Left colon (tissue), 2 donors: ENCODE data around the gene ZNF556. TPM values are rescaled to one million over a fixed set of nuclear protein-coding genes. Genes with fewer than 3 reads are reported as not detected.
"Not testable (repeated sequence)": the region's sequence is repeated elsewhere in the genome, so short reads cannot be mapped to it uniquely, and the experiment has no call there.

Experiments
- ATAC-seq: fragments of 200-7000 bp; cut with Tn5 transposase; one replicate; pipeline ENCODE4 v1.9.1; 2020; ENCODE audit warnings: mild to moderate bottlenecking, moderate library complexity
- DNase-seq, 2 donors: peaks; one replicate each; pipeline ENCODE4 v3.0.0-alpha.2; 2020
- intact Hi-C, 2 donors: fragments of 100-400 bp; cut with DNase I in 1 of 2; cut with micrococcal nuclease in 1 of 2; formaldehyde crosslinking; loops; one replicate each; pipeline versions ENCODE4 v1.11.2 to v1.14.0; 2022; cut with DNase I, micrococcal nuclease
- total RNA-seq, 2 donors: library from RNA; stranded (reverse); fragmentation: NEBNext Ultra II Directional; extraction: Animal tissue kit (Norgen Biotek cat#: 25700); gene quantifications; one replicate each; pipeline ENCODE4 v1.2.1, GENCODE V29; 2021
- donor health status: DM: no; HTN: no; CAD: no.
- donor health status: DM: yes; HTN: yes; CAD: no.

The ZNF556 gene
- total RNA-seq, 2 donors from 2014 or later = 0.12 TPM; not detected in 1

- intact Hi-C loops = no loop called here
- DNase-seq (no peak), ATAC-seq (no peak)
Measured at GRCh38 chr19:2850256-2850925, 16.7 kb upstream of the ZNF556 start.

DNA sequence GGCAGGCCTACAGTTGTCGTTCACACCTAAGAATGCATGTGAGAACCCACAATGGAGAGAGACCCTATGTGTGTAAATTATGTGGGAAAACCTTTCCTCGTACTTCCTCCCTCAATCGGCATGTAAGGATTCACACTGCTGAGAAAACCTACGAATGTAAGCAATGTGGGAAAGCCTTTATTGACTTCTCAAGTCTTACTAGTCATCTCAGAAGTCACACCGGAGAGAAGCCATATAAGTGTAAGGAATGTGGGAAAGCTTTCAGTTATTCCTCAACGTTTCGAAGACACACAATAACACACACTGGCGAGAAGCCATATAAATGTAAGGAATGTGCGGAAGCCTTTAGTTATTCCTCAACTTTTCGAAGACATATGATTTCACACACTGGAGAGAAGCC, 14.5 kb upstream of the ZNF556 start:
- intact Hi-C loops = no loop called here
- ATAC-seq = no peak
- DNase-seq = no peak

GRCh38 chr19:2853015-2853606, 14.0 kb upstream of the ZNF556 start:
- ATAC-seq (no peak), DNase-seq (no peak)
- intact Hi-C loops = no loop called here

GRCh38 chr19:2854849-2855248, 12.3 kb upstream of the ZNF556 start:
- DNase-seq (no peak), ATAC-seq (no peak)
- intact Hi-C loops = no loop called here

DNA sequence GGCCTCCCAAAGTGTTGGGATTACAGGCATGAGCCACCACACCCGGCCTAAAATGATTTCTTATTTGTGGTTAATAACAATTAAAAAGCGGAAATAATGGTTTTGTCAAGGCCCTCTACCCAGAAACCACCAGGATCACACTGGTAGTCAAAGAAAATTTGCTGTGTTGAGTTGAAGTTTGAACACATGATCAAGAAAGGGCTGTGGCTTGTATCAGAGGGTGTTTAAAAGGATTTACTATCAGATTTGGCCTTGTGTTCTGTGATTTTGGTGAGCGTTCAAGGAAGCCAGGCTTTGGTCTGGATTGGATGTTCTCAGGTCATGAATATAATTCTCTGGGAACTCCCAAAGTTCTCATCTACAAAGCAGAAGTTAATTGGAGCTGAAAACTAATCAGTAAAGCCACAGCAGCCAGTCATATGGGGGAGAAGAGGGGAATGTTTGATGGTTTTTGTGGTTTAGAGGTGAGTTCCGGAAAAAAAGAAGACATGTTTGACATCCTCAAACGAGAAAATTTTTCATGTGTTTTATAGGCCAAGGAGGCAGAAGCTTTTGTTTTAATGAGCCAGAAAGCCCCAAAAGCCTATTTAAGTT, 10.6 kb upstream of the ZNF556 start:
- intact Hi-C loops = no loop called here
- no peak for DNase-seq
- ATAC-seq = no peak

GRCh38 chr19:2858864-2859263, 8.3 kb upstream of the ZNF556 start:
- ATAC-seq (no peak), DNase-seq (no peak)
- intact Hi-C loops = no loop called here

- no peak for DNase-seq
- no peak for ATAC-seq
- intact Hi-C loops = no loop called here
Measured at GRCh38 chr19:2863816-2864215, 3.3 kb upstream of the ZNF556 start.

- intact Hi-C loops = no loop called here
- ATAC-seq (peak; percentile 68), DNase-seq (no peak)
Measured at GRCh38 chr19:2865334-2866100, 1.6 kb upstream of the ZNF556 start.

DNA sequence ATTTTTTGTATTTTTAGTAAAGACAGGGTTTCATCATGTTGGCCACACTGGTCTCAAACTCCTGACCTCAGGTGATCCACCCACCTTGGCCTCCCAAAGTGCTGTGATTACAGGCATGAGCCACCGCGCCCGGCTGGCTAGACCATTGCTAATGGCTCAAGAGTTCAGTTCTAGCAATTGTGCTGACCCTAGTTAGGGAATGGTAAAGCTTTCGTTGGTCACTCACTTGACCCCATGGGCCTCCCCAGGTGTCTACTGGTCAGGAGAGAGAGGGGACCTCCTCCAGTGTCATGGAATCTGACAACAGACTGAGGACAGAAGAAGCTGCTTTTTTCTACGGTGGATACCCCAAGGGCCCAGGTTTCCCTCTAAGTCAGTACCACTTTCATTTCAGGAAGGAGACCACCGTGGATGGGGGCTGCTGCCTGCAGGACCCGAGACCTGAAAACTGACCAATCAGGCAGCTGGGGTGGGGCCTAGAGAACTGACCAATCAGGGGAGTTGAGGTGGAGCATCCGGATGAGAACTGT, 575 bp upstream of the ZNF556 start:
- DNase-seq (no peak), ATAC-seq (no peak)
- intact Hi-C loops = no loop called here

DNA sequence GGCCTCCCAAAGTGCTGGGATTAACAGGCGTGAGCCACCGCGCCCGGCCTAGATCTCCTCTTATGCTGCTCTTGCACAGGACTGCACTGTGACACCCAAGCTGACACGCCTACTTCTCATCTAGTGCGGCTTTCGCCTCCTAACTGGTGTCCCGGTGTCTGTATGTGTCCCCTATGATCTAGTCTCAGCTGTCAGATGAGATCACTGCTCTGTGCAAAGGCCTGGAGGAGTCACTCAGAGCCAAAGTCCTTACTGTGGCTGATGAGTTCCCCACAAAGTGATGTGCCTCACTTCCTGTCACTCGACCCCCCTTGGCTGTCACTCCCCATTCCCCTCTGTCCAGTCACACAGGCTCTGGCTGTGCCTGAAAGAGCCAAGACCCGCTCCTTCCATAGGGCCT, 2.5 kb downstream of the ZNF556 start:
- ATAC-seq (no peak), DNase-seq (no peak)
- intact Hi-C loops = no loop called here

DNA sequence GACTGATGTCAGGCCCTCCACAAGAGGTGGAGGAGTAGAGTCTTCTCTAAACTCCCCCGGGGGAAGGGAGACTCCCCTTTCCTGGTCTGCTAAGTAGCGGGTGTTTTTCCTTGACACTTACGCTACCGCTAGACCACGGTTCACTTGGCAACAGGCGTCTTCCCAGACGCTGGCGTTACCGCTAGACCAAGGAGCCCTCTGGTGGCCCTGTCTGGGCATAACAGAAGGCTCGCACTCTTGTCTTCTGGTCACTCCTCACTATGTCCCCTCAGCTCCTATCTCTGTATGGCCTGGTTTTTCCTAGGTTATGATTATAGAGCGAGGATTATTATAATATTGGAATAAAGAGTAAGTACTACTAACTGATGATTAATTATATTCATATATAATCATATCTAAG, 5.0 kb downstream of the ZNF556 start:
- DNase-seq, ATAC-seq, intact Hi-C loops: not testable (repeated sequence)

DNA sequence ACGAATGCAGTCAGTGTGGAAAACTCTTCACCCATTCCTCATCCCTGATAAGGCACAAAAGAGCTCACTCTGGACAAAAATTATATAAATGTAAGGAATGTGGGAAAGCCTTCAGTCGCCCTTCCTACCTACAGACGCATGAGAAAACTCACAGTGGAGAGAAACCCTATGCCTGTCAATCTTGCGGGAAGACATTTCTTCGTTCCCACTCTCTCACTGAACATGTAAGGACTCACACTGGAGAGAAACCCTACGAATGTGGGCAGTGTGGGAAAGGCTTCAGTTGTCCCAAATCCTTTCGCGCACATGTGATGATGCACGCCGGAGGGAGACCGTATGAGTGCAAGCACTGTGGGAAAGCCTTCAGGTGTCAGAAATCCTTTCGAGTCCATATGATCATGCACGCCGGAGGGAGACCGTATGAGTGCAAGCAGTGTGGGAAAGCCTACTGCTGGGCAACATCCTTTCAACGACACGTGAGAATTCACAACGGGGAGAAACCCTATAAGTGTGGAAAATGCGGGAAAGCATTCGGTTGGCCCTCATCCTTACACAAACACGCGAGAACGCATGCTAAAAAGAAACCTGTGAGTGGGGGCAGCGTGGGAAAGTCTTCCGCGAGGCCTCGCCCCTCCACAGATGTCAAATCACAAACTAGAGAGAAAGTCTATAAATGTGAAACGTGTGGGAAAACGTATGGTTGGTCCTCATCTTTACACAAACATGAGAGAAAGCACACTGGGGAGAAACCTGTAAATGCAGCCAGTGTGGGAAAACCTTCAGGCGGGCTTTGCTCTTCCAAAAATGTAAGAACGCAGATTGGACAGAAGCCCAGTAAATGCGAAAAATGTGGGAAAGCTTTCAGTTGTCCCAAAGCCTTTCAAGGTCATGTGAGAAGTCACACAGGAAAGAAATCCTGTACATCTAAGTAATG, 10.5 kb downstream of the ZNF556 start:
- no peak for DNase-seq
- ATAC-seq = no peak
- intact Hi-C loops = no loop called here

- intact Hi-C loops = loop anchor here in 1 of 2 donors (10.0 kb wide), 1 partner anchor 281 kb away; no protein-coding TSS in a partner anchor
- DNase-seq = no peak
- no peak for ATAC-seq
Measured at GRCh38 chr19:2883686-2884439, 16.7 kb downstream of the ZNF556 start.

GRCh38 chr19:2885736-2886135, 18.6 kb downstream of the ZNF556 start:
- DNase-seq (no peak), ATAC-seq (no peak)
- intact Hi-C loops = loop anchor here in 1 of 2 donors (10.0 kb wide), 1 partner anchor 279 kb away; no protein-coding TSS in a partner anchor

GRCh38 chr19:2887391-2887914, 20.3 kb downstream of the ZNF556 start:
- peak; percentile 78 for ATAC-seq
- intact Hi-C loops = loop anchor here in 1 of 2 donors (10.0 kb wide), 1 partner anchor 277 kb away; no protein-coding TSS in a partner anchor
- no peak for DNase-seq

DNA sequence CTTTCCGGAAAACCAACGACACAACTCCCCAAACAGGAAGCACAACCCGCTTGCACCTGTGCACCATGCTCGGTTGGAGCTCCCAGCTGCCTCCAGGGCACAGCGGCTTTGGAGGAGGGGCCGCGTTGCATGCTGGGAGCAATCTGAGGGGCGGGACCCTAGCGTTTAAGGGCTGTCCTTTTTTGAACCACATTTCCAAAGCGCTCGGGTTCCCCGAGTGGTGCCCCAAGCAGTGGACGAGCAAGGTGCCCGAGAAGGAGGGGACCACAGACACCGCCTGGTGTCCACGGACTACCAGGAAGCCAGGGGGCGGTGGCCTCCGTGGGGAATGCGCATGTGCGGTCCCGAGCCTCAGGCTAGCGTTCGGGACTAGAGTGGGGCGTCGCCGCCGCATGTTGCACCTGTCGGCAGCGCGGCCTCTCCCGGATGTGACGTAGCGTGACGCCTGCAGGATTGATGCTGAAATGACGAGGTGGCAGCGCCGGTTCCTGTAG, 21.6 kb downstream of the ZNF556 start:
- intact Hi-C loops = loop anchor here in 1 of 2 donors (10.0 kb wide), 1 partner anchor 276 kb away; no protein-coding TSS in a partner anchor
- peak; percentile 84 for ATAC-seq
- DNase-seq = peak; percentile 45 to 68

GRCh38 chr19:2890531-2890930, 23.4 kb downstream of the ZNF556 start:
- ATAC-seq, intact Hi-C loops, DNase-seq: not testable (repeated sequence)
